Dermis blood vessel endothelial cell (primary cell): ENCODE results near the gene SAMD11. TPM values are rescaled to one million over a fixed set of nuclear protein-coding genes. Genes with fewer than 3 reads are reported as not detected.
"Not testable (repeated sequence)": the region's sequence is repeated elsewhere in the genome, so short reads cannot be mapped to it uniquely, and the experiment has no call there.

Source experiments
- DNase-seq: peaks from one replicate; pipeline ENCODE4 v3.0.0; 2010
- total RNA-seq: library from RNA; depleted of rRNA; stranded (reverse); fragments of >200 nt; gene quantifications from 2 replicates; pipeline ENCODE4 v1.2.3, GENCODE V29; 2014

The SAMD11 gene
- total RNA-seq, 1 donor from 2014 or later, result 0.68 TPM

DNA sequence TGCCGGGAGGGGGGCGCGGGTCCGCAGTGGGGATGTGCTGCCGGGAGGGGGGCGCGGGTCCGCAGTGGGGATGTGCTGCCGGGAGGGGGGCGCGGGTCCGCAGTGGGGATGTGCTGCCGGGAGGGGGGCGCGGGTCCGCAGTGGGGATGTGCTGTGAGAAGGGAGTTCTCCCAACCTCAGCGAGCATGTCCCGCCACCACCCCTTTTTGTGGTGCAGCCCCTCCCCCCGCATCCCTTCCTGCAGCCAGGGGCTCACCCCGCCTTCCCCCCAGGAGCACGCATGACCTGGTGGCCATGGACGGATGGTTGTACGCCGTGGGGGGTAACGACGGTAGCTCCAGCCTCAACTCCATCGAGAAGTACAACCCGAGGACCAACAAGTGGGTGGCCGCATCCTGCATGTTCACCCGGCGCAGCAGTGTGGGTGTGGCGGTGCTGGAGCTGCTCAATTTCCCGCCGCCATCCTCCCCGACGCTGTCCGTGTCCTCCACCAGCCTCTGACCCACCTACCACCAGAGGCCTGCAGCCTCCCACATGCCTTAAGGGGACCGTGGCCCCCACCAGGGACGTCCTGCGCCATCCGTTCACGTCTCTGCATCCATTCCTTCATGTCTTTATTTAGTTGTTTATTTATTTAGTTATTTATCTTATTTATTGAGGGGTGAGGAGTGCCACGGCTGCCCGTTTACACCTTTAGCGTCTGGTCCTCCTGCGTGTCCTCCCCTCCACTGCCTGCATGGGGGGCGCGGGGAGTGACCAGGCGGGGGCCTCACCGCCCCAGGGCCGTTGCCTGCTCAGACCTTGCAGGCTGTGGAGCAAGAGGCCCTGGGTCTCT lies 41.2 kb downstream of the SAMD11 start:
- no peak for DNase-seq

DNA sequence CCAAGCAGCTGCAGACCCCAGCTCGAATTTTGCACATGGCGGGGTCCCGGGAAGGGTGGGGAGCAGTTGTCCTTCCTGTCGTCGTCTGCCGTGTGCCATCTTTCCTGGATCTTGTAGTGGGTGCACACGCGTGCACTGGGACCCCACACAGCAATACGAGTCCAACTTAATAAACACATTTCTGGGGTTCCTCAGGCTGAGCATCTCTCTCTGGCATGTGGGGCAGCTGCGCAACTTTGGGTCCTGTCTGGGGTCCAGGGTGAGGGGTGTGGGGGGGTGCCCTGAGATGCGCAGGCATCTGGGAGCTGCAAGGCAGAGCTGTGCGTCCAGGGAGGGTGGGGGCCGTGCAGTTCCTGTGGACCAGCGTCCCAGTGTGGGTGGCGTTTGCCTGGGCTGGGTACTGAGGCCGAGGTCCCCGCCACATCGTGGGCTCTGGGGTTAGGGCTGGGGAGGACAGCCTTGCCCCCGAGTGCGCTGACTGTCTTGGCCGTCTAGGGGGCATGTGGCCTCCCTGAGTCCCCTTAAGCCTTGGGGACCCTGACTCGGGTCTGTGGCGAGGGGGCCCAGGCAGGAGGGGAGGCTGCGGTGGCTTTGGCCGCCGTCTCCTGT lies 41.9 kb downstream of the SAMD11 start:
- DNase-seq, result no peak

- peak; percentile 57 for DNase-seq
These were observed 42.5 kb downstream of the SAMD11 start, which contains the start of gene PLEKHN1 for GRCh38 chr1:966135-966703. Gene PLEKHN1 (plus strand): TSS chr1:966482. CDS start chr1:966532, 50 bp downstream.

GRCh38 chr1:966704-967300 lies 43.1 kb downstream of the SAMD11 start:
- DNase-seq, result peak; percentile 59

GRCh38 chr1:967466-968343 lies 44.0 kb downstream of the SAMD11 start:
- no peak for DNase-seq

DNA sequence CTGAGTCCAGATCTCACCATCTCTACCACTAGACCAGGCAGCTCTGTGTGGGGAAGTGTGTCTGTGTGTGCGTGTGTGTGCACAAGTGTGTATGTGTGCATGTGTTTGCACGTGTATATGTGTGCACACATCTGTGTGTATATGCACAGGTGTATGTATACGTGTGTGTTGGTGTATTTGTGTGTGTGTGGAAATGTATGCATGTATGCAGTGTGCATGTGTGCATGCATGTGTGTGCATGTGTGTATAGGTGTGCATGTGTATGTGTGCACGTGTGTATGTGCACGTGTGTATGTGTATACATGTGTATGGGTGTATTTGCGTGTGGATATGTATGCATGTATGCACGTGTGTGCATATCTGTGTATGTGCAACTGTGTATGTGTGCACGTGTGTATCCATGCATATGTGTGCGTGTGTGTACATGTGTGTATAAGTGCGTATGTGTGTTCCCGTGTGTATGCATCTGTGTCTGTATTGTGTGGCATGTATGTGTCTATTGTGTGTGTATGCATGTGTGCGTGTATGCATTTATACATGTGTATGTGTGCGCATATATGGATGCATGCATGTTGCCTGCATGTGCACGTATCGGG lies 45.6 kb downstream of the SAMD11 start:
- DNase-seq, result no peak

DNA sequence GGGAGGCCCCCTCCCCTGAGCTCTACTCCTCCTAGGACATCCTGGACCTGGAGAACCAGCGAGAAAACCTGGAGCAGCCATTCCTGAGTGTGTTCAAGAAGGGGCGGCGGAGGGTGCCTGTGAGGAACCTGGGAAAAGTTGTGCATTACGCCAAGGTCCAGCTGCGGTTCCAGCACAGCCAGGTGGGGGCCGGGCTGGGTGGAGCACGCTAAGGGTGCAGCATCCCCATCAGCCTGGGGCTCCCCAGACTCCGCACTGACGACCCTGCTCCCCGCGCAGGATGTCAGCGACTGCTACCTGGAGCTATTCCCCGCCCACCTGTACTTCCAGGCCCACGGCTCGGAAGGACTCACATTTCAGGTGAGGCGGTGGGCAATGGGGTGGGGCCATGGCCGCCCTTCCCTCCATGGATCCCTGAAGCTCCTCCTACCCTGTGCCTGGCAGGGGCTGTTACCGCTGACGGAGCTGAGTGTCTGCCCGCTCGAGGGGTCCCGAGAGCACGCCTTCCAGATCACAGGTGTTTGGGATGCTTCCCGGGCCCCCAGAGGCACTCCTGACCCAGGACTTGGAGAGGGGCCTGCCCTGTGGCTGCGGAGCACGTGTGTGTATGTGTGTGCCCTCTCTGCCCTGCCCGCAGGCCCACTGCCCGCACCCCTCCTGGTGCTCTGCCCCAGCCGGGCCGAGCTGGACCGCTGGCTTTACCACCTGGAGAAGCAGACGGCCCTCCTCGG lies 46.7 kb downstream of the SAMD11 start:
- no peak for DNase-seq

DNA sequence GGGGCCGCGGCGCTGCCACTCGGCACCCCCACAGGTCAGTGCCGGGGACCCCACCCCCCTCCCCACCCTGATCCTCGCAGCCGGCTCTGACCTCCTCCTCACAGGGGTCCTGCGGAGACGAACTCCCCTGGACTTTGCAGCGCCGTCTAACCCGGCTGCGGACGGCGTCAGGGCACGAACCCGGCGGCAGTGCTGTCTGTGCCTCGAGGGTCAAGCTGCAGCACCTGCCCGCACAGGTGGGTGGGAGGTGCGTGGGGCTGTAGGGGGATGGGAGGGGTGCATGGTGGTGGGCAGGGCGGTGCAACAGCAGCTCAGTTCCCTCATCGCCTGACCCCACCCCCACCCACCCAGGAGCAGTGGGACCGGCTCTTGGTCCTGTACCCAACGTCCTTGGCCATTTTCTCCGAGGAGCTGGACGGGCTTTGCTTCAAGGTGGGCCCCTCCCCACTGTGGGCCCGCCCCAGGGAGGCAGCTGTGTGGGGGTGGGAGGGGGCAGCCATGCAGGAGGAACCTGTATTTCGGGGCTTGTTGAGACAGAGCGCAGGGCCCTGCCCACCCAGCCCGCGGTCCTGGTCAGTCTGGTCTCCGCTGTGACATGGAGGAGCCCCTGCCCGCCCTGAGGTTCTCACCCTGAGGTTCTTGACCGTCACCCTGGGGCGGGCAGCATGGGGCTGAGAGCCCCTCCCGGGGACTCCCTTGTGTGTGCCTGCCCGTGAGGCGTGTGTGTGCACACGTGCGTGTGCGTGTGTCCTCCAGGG lies 47.4 kb downstream of the SAMD11 start:
- no peak for DNase-seq

GRCh38 chr1:971751-972506 lies 48.2 kb downstream of the SAMD11 start:
- DNase-seq, result no peak

GRCh38 chr1:972726-973458 lies 49.2 kb downstream of the SAMD11 start:
- no peak for DNase-seq

DNA sequence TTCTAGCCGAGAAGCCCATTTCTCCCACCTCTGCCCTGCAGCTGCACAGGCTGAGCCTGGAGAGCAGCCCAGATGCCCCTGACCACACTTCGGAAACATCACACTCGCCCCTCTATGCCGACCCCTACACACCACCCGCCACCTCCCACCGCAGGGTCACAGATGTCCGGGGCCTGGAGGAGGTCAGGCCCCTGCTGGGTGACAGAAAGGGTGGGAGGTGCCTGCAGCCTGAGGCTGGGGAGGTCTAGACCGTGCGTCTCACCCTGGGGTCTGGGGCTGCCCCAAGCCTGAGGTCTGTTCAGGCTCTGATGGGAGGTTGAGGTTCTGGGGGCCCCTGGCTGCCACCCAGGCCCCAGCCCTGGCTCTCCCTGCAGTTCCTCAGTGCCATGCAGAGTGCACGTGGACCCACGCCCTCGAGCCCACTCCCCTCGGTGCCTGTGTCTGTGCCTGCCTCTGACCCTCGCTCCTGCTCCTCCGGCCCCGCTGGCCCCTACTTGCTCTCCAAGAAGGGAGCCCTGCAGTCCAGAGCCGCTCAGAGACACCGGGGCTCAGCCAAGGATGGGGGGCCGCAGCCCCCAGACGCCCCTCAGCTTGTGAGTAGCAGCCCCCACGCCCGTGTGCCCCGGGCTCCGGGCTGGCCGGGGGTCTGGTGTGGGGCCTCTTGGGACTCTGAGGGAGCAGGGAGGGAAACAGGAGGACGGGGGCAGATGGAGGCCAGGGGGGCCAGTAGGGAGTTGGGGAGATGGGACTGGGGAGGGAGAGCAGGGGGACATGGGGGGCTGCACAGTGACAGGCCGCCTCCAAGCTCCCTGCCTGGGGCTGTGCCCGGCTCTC lies 50.0 kb downstream of the SAMD11 start:
- no peak for DNase-seq

DNA sequence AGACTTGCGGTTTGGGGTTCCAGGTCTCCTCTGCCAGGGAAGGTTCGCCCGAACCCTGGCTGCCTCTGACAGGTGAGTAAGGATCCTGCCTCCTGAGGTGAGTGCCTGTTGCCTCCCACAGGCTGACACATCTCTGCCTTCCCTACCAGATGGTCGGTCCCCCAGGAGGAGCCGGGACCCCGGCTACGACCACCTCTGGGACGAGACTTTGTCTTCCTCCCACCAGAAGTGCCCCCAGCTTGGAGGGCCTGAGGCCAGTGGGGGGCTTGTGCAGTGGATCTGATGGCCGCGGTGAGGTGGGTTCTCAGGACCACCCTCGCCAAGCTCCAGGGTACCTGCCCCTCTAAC lies 50.5 kb downstream of the SAMD11 start:
- DNase-seq, result no peak

DNA sequence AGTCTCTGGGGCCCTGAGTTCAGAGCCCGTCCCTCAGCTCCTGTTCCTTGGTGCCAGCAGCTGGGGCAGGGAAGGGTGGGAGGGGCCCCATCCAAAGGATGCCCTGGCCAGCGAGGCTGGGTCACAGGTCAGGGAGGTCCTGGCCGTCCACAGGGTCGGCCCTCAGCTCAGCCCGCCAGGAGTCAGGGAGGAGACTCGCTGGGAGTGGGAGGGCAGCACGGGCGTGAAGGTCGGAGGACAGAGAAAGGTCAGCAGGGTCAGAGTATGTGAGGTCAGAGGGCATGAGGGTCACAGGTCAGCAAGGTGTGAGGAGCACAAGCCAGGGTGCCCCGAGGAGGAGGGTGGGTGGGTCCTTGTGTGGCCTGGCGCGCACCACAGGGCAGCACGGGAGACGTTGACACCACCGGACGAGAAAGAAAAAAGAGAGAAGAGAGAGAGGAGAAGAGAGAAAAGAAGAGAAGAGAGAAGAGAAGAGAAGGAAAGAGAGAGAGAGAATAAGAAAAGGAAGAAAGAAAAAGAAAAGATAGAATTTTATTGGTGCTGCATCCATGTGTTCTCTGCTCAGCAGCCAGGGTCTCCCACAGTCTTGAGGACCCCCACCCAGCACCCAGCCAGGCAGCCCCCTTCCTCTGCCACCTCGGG lies 51.1 kb downstream of the SAMD11 start:
- no peak for DNase-seq

DNA sequence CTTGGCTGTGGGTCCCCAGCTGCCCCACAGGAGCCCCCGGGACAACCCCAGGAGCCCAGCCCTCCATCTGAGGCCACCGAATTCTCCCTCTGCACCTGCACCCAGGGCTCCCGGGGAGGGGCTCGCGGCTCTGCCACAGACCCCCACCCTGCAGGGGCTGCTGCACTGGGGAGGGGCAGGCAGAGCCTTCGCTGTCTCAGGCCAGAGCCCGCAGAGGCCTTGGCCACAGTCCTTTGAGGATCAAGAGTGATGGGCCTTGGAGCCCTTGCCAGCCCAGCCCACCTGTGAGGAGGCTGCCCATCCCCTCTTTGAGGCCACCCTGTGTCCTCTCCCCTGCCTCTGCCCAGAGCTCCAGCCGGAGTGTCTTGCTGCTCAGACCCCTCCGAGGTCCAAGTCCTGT lies 51.6 kb downstream of the SAMD11 start:
- DNase-seq, result no peak

GRCh38 chr1:975896-976683 lies 52.4 kb downstream of the SAMD11 start:
- peak; percentile 40 for DNase-seq

DNA sequence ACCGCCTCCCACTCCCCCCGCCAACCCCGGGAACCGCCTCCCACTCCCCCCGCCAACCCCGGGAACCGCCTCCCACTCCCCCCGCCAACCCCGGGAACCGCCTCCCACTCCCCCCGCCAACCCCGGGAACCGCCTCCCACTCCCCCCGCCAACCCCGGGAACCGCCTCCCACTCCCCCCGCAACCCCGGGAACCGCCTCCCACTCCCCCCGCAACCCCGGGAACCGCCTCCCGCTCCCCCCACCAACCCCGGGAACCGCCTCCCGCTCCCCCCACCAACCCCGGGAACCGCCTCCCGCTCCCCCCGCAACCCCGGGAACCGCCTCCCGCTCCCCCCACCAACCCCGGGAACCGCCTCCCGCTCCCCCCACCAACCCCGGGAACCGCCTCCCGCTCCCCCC lies 53.1 kb downstream of the SAMD11 start:
- not testable (repeated sequence) for DNase-seq
